Kidney (tissue), 14 donors: ENCODE data around the gene TNIP2. TPM values are rescaled to one million over a fixed set of nuclear protein-coding genes. Genes with fewer than 3 reads are reported as not detected.

Experiments used
- DNase-seq, 5 donors: peaks; one replicate each; pipeline ENCODE4 v3.0.0-alpha.2; 2013 to 2020
- FAIRE-seq: peaks from 2 replicates; lab custom pipeline; 2012; peaks lifted over from hg19 to GRCh38; lab: Jason Lieb, UNC
- H3K27ac ChIP-seq, 2 donors: one replicate each; pipeline ENCODE4 v1.7.0; 2013; ENCODE audit warnings: low read depth in 2 of 2, low read length in 2 of 2, inconsistent platforms in 1 of 2
- H3K27me3 ChIP-seq: one replicate; pipeline ENCODE4 v1.7.1; 2013; ENCODE audit warnings: low read length, inconsistent platforms; ENCODE audit not compliant: control insufficient read depth, insufficient read depth
- H3K36me3 ChIP-seq, 3 donors: one replicate each; pipeline versions ENCODE4 v1.7.0 to v1.7.1; 2013; ENCODE audit warnings: low read length in 3 of 3, control low read depth in 1 of 3, inconsistent platforms in 1 of 3; ENCODE audit not compliant: insufficient read depth in 3 of 3, control insufficient read depth in 2 of 3
- H3K4me1 ChIP-seq, 3 donors: one replicate each; pipeline versions ENCODE4 v1.7.0 to v1.7.1; 2013; ENCODE audit warnings: low read length in 3 of 3, inconsistent platforms in 1 of 3, low read depth in 1 of 3; ENCODE audit not compliant: control insufficient read depth in 2 of 3, insufficient read depth in 2 of 3
- H3K4me3 ChIP-seq, 3 donors: one replicate each; pipeline versions ENCODE4 v1.7.0 to v1.8.1; 2013; ENCODE audit warnings: low read length in 3 of 3, control low read depth in 1 of 3, inconsistent platforms in 1 of 3
- H3K9ac ChIP-seq, 3 donors: one replicate each; pipeline versions ENCODE4 v1.7.0 to v1.7.1; 2013; ENCODE audit warnings: low read length in 3 of 3, control low read depth in 1 of 3, inconsistent platforms in 1 of 3
- H3K9me3 ChIP-seq, 3 donors: one replicate each; pipeline versions ENCODE4 v1.7.0 to v1.7.1; 2013; ENCODE audit warnings: low read length in 3 of 3, control low read depth in 1 of 3, inconsistent platforms in 1 of 3; ENCODE audit not compliant: control insufficient read depth in 2 of 3, insufficient read depth in 1 of 3
- intact Hi-C: fragments of 100-400 bp; cut with DNase I; formaldehyde crosslinking; loops from one replicate; pipeline ENCODE4 v1.11.1; 2022
- polyA plus RNA-seq: library from polyadenylated mRNA; stranded (reverse); fragments of 350-450 nt; fragmentation: Illumina TruSeq; extraction: RNeasy Lipid Tissue Mini Kit (QIAGEN cat#74804); gene quantifications from one replicate; pipeline ENCODE4 v1.2.3, GENCODE V29; 2014; ENCODE audit warnings: low read depth, low replicate concordance; ENCODE audit not compliant: insufficient read depth
- total RNA-seq: library from RNA; stranded (reverse); fragmentation: NEBNext Ultra II Directional; extraction: Animal tissue kit (Norgen Biotek cat#: 25700); gene quantifications from one replicate; pipeline ENCODE4 v1.2.1, GENCODE V29; 2021
- TF ChIP-seq, protein P1 (sequence below): IDR thresholded peaks from 3 replicates; pipeline ENCODE4 v1.5.1; 2012; ENCODE audit warnings: mild to moderate bottlenecking, moderate library complexity, borderline replicate concordance; ENCODE audit not compliant: insufficient read depth; ENCODE audit errors: extremely low read depth
- donor health status: control.
- donor health status: control.
- donor health status: control.
- donor health status: control.
- donor health status: control.
- donor health status: DM: yes; HTN: yes; CAD: no.
- donor health status: Normal renal cell carcinoma (clear cell type).

TNIP2 gene
- total and polyA plus RNA-seq, 2 donors from 2014 or later, result 43.1 to 44.4 TPM

DNA sequence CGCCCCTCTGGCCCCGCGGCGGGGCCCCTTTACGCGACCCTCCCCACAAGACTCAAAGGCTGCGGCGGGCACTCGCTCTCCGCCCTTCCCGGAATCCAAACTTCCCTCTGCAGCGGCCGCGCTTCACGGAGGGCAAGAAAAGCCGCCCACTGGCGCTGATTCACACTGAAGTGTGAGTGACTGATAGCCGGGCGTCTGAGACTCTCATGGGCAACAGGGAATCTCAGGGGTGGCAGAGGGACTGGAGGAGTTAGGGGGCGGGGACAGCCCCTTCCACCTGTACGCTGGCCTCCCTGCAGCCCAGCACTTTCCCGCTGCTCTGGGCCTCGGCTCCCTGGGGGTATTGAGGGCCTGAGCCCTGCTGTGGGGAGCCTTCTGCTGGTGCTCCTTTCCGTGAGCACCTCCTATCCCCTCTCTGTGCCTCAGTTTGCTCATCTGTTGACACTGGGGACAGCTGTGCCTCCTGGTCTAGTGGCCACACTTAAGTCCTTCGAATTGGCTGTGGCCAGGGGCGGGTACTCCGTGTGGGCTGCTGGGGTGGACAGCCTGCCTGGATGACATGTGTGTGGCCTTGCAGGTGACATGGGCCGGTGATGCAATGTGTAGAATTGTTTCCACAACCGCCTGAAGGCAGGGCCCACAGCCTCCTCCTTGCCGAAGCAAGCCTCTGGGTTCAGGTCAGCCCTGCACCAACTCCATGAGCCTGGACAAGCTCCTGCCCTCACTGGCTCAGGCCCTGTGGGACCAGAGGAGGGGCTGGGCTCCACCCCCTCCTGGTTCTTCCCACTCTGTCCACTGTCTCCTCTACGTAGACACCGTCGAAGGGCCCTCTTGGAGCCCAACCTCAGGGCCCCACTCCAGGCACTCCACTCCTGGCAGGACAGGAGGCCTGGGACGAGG, 37.7 kb upstream of the TNIP2 start:
- Histone ChIP-seq H3K27me3 (no peaks in the 10 kb centered on the region), H3K4me3 (peak overlapping the region; percentile 35 to 78 (median 61)), H3K4me1 (peaks cover 0 to 64% (median 56%) of the 10 kb centered on the region in 3 donors), H3K36me3 (no peaks in the 10 kb centered on the region), H3K9me3 (no peaks in the 10 kb centered on the region), H3K27ac (peak overlapping the region; percentile 77 to 93), H3K9ac (peak overlapping the region in 2 of 3 donors; percentile 6 to 84)
- DNase-seq, result peak in 3 of 5 donors; percentile 42 to 79 (median 65)
- TF ChIP-seq, protein P1, sequence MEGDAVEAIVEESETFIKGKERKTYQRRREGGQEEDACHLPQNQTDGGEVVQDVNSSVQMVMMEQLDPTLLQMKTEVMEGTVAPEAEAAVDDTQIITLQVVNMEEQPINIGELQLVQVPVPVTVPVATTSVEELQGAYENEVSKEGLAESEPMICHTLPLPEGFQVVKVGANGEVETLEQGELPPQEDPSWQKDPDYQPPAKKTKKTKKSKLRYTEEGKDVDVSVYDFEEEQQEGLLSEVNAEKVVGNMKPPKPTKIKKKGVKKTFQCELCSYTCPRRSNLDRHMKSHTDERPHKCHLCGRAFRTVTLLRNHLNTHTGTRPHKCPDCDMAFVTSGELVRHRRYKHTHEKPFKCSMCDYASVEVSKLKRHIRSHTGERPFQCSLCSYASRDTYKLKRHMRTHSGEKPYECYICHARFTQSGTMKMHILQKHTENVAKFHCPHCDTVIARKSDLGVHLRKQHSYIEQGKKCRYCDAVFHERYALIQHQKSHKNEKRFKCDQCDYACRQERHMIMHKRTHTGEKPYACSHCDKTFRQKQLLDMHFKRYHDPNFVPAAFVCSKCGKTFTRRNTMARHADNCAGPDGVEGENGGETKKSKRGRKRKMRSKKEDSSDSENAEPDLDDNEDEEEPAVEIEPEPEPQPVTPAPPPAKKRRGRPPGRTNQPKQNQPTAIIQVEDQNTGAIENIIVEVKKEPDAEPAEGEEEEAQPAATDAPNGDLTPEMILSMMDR, result no peak
- intact Hi-C loops, result no loop called here
- no peak for FAIRE-seq

DNA sequence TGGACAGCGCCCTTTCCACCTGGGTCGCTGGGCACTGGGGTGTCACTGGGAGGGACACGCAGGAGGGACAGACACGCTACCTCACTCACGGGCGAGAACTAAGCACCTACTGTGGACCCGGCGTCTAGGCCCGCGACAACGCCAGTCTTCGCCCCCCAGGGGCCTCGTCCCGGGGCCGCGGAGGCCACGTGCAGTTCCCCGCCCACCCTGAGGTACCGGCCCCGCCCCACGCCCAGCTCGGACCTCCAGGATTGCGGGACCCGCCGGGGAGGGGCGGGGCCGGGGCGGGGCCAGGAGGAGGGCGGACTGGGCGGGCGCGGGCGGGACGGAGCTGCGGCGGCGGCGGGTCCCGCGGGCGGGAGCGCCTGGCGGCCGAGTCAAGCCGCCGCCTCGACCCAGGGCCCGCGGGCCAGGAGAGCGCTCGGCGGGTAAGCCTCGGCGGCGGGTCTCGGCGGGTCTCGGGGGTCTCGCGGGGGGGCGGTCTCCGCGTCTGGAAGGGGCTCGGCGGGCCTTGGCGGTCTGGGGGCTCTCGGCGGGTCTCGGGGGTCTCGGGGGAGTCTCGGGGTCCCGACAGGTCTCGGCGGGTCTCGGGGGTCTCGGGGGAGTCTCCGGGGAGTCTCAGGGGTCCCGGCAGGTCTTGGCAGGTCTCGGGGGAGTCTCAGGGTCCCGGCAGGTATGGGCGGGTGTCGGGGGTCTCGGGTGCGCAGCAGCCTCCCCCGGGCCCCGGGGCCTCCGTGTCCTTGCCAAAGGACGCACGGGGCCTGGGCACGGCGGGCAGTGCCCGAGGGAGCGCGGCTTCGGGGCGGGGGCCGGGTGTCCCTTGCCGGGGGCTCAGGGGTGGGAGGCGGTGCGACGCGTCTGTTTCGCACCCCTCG, 36.8 kb upstream of the TNIP2 start, which contains the start of gene SH3BP2:
TSS of gene SH3BP2 (plus strand) at position 375 of the 875 bp plus-strand sequence. CDS start 27,533 bp downstream, outside the sequence.
- FAIRE-seq (no peak), DNase-seq (peak; percentile 72 to 95 (median 89))
- Histone ChIP-seq H3K9me3 (no peaks in the 10 kb centered on the region), H3K4me1 (peaks cover 0 to 58% (median 49%) of the 10 kb centered on the region in 3 donors), H3K27ac (peak within 1 kb of the TSS; percentile 78 to 93), H3K27me3 (no peaks in the 10 kb centered on the region), H3K9ac (peak within 1 kb of the TSS in 2 of 3 donors; percentile 6 to 84), H3K36me3 (no peaks in the 10 kb centered on the region), H3K4me3 (peak within 1 kb of the TSS; percentile 35 to 78 (median 61))
- TF ChIP-seq, protein P1, result no peak
- intact Hi-C loops, result no loop called here

DNA sequence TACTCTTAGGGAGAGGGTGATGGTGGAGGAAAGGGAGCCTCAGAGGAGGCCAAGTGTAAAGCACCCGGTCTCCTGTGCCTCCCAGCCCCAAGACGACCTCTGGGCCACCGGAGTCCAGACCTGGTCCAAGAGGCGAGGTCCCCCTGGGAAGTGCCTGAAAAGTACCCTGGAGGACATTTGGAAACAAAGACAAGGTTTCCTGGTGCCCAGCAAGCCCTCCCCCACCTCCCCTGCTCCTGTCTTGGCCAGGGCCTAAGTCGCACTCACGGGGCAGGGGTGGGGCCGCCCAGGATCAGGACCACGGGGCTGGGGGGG, 36.2 kb upstream of the TNIP2 start:
- no peak overlapping the region for H3K9ac ChIP-seq

More for the DNA sequence above, 36.2 kb upstream of the TNIP2 start:
- intact Hi-C loops, result no loop called here
- Histone ChIP-seq H3K4me1 (peaks cover 0 to 58% (median 43%) of the 10 kb centered on the region in 3 donors), H3K27me3 (no peaks in the 10 kb centered on the region), H3K4me3 (peak overlapping the region in 1 of 3 donors; percentile 2), H3K36me3 (no peaks in the 10 kb centered on the region), H3K9me3 (no peaks in the 10 kb centered on the region), H3K27ac (peak overlapping the region; percentile 72 to 78)
- TF ChIP-seq, protein P1, result no peak
- FAIRE-seq (no peak), DNase-seq (no peak)
